HG02571 (cell line): ENCODE results near the gene PRUNE2.

ENCODE experiments used
- ATAC-seq: cut with Tn5 transposase; IDR thresholded peaks from one replicate; pipeline ENCODE4 v1.9.1; 2021; ENCODE audit warnings: mild to moderate bottlenecking, moderate library complexity; ENCODE audit not compliant: unreplicated experiment

Gene PRUNE2

GRCh38 chr9:76900884-76901440, 5.0 kb downstream of the PRUNE2 start:
- no peak for ATAC-seq

GRCh38 chr9:76898786-76899185, 7.1 kb downstream of the PRUNE2 start:
- ATAC-seq, result no peak

GRCh38 chr9:76897804-76898525, 7.9 kb downstream of the PRUNE2 start:
- ATAC-seq, result no peak

- no peak for ATAC-seq
Observed at GRCh38 chr9:76896035-76896434, 9.9 kb downstream of the PRUNE2 start.

DNA sequence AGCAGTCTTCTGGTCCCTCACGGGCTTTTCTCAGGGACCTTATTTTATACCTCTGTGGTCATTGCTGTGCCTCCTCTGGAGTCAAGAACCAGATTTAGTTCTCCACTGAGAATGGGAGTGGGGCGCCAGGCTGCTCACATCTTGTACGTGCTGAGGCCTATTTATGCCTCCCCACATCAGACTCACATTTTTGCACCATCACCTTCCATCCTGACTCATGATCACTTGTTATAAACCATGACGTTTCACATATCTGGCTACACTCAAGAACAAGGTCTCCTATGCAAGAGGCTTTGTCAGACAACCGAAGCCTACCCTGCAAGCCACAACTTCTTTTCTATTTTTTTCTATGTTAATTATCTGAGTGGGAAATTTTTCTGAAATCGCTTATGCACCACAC, 10.7 kb downstream of the PRUNE2 start:
- no peak for ATAC-seq

- ATAC-seq, result no peak
Observed at GRCh38 chr9:76894198-76894597, 11.7 kb downstream of the PRUNE2 start.

DNA sequence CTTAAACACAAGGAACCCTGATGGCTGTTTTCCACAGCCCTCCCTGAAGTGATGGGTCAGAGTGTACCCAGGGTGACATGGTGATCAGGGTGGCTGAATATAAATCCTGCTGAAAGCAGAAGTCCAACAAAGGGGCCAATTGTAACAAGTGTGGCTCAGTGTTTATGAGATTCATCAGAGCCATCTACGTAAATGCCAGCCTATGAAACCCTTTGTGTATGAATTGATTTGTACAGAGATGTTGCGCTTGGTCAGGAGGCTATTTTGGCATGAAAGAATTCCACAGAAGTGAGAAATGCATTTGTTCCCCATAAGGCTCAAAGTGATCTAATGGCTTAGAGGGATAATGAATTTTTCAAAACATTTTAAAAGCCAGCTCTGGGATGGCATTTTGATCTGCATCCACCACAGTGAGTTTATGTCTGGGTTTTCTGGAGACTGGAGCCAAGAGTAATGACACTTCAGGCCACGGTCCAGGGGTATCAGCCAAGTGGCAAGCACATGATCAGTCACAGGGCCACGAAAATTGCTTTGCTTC, 12.4 kb downstream of the PRUNE2 start:
- ATAC-seq, result no peak

GRCh38 chr9:76891874-76892273, 14.0 kb downstream of the PRUNE2 start:
- no peak for ATAC-seq

- ATAC-seq, result no peak
Observed at GRCh38 chr9:76891279-76891678, 14.6 kb downstream of the PRUNE2 start.

DNA sequence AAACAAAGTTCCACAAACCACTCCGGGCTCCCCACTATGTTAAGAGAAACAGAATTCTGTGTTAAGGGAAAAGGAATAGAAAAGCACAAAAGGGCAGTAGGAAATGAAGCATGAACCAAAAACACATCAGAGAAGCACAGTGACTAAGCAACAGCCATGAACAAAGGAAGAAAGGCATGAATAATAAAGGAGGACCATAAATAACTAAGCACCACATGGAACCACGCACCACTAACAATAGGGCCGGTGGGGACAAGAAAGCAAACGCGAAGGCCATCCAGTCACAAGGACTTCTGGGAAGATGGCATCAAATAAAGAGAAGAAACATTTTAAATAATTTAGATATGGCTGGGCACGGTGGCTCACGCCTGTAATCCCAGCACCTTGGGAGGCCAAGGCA, 18.0 kb downstream of the PRUNE2 start:
- no peak for ATAC-seq

DNA sequence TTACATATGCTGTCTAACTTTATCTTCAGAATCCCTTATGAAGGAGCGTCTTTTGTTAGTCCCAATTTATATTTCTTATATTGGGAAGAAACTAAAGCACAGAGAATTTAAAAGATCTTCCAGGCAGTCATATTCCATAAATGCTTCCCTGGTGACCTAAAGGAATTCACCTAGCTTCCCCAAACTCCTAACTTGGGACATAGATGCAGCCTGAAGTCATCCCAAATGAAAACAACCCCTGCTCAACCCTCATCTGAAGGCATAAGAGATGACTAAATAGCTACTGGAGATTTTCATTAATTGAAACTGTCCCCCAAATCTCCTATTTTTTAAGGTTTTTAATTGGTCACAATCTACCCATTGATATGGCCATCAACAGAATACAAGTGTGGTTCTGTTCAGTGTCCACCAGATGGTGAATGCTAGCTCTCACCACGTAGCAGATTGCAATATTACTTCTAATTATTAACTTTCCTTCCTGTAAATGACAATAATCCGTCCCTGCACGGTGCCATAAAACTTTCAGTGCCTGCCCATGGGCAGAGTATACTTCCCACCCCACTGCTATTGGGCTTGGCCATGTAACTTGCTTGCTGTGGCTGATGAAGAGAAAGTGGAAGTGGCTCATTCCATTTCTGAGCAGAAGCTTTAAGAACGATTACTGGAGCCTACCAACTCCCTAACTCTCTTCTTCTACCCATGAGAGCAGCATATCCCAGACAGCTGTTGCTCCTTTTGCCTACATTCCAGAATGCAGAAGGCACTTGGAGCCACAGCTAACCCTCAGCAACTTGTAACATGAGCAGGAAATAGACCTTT, 18.7 kb downstream of the PRUNE2 start:
- ATAC-seq, result no peak

- ATAC-seq, result no peak
Observed at GRCh38 chr9:76886318-76886717, 19.6 kb downstream of the PRUNE2 start.

DNA sequence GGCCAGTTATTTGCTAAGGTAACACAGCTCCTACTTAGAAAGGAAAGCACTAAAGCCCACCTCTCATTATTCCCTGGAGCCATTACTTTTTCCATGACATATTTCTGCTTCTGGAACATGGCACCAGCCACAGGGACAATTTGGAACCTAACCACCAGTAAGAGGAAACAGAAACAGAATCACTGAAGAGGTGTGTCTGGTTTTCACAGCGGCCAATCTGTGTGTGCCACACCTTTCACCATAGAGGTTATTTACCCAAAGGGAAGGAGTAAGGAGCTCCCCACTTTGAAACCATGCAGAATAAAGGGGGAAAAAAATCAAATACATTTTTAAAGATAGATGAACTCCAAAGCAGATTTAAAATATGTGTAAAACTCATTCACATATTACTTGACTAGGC, 21.1 kb downstream of the PRUNE2 start:
- no peak for ATAC-seq

DNA sequence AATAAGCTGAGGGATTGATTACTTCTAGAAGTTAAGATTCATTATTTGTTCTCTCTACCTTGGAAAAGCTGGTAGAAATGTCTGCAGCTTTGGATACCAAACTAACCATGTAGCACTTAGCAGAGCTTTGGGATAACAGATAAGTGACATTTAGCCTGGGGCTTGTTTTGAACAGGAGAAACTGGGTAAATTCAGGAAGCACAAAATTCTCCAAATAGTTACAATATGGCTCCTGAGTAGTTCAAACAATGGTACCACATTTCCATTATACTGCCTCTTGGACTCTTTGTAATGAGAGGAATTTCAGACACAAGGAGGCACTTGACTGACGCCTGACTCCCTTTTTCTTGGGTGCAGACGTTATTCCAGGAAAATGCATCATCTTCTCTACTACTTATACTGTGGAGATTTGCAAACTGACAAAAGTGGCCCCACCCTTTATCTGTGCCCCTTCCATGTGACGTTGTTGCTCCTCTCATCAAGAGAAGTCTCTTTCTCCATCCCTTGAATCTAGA, 22.5 kb downstream of the PRUNE2 start:
- ATAC-seq, result no peak

- ATAC-seq, result no peak
Observed at GRCh38 chr9:76882686-76883085, 23.2 kb downstream of the PRUNE2 start.

GRCh38 chr9:76880210-76880609, 25.7 kb downstream of the PRUNE2 start:
- ATAC-seq, result no peak

GRCh38 chr9:76878933-76879332, 27.0 kb downstream of the PRUNE2 start:
- ATAC-seq, result no peak

GRCh38 chr9:76877961-76878360, 28.0 kb downstream of the PRUNE2 start:
- ATAC-seq, result no peak

GRCh38 chr9:76876098-76876497, 29.8 kb downstream of the PRUNE2 start:
- no peak for ATAC-seq

- ATAC-seq, result no peak
Observed at GRCh38 chr9:76873821-76874220, 32.1 kb downstream of the PRUNE2 start.

GRCh38 chr9:76873056-76873792, 32.7 kb downstream of the PRUNE2 start:
- no peak for ATAC-seq
